GM12878 (cell line): Measurements from ENCODE around the gene FADS3. TPM values are rescaled to one million over a fixed set of nuclear protein-coding genes. Genes with fewer than 3 reads are reported as not detected.

Experiments
- ATAC-seq: fragments of 200-7000 bp; cut with Tn5 transposase; 3 replicates; pipeline ENCODE4 v1.9.1; 2020; ENCODE audit warnings: mild to moderate bottlenecking, moderate library complexity
- BruUV-seq: library from RNA; stranded (reverse); fragments of 400-500 nt; replicated peaks from 2 replicates; lab custom pipeline; 2021; lab: Mats Ljungman, UMichigan
- CTCF ChIA-PET: fragments of 300-600 bp; sonication (Branson Sonifier 250); formaldehyde crosslinking; extraction: SDS; loops from one replicate; lab custom pipeline; 2021; ENCODE audit warnings: inconsistent platforms; lab: Yijun Ruan, JAX
- POLR2A ChIA-PET: fragments of 350-600 bp; formaldehyde crosslinking; extraction: SDS; loops from one replicate; lab custom pipeline; 2021; ENCODE audit warnings: inconsistent platforms; lab: Charles Lee
- RAD21 ChIA-PET: fragments of 300-600 bp; sonication (Branson Sonifier 250); formaldehyde crosslinking; loops from one replicate; lab custom pipeline; 2023; ENCODE audit warnings: antibody characterized with exemption; ENCODE audit not compliant: unreplicated experiment; lab: Charles Lee
- SMC1A ChIA-PET: fragments of 300-600 bp; sonication (Branson Sonifier 250); formaldehyde crosslinking; loops from one replicate; lab custom pipeline; 2023; ENCODE audit not compliant: unreplicated experiment, uncharacterized antibody; lab: Charles Lee
- DNase-seq: peaks from one replicate; pipeline ENCODE4 v3.0.0-alpha.2; 2011; ENCODE audit warnings: low read depth, low spot score
- FAIRE-seq: peaks from 3 replicates; lab custom pipeline; 2011; peaks lifted over from hg19 to GRCh38; lab: Jason Lieb, UNC
- H2AFZ ChIP-seq: 2 replicates; pipeline ENCODE4 v1.6.0; 2011; ENCODE audit warnings: low read depth, low read length, control low read depth; ENCODE audit not compliant: control insufficient read depth
- H3K27ac ChIP-seq: 2 replicates; pipeline ENCODE4 v1.5.1; 2011; ENCODE audit warnings: control low read depth; ENCODE audit not compliant: control insufficient read depth, insufficient read depth
- H3K27me3 ChIP-seq, 2 experiments: replicated peaks in 1 of 2; 2 replicates each; pipeline versions ENCODE4 v1.6.0 to v1.6.1; 2011; ENCODE audit warnings: low read length in 1 of 2; ENCODE audit not compliant: control insufficient read depth in 2 of 2, insufficient read depth in 2 of 2
- H3K36me3 ChIP-seq, 2 experiments: 2 replicates each; pipeline ENCODE4 v1.5.1; 2011; ENCODE audit warnings: low read length in 1 of 2; ENCODE audit not compliant: control insufficient read depth in 2 of 2, insufficient read depth in 2 of 2
- H3K4me1 ChIP-seq: 2 replicates; pipeline ENCODE4 v1.6.1; 2011; ENCODE audit warnings: mild to moderate bottlenecking, low read length, moderate library complexity, mixed read lengths; ENCODE audit not compliant: control insufficient read depth, insufficient read depth
- H3K4me2 ChIP-seq: 2 replicates; pipeline ENCODE4 v1.6.0; 2011; ENCODE audit warnings: control low read depth; ENCODE audit not compliant: control insufficient read depth, insufficient read depth
- H3K4me3 ChIP-seq: fragments of 200-600 bp; sonication (generic); 2 replicates; pipeline ENCODE4 v1.5.1; 2016
- H3K79me2 ChIP-seq: 2 replicates; pipeline ENCODE4 v1.6.0; 2011; ENCODE audit warnings: low read length; ENCODE audit not compliant: control insufficient read depth, insufficient read depth
- H3K9ac ChIP-seq: 2 replicates; pipeline ENCODE4 v1.8.0; 2011; ENCODE audit warnings: low read length, control low read depth, mixed read lengths; ENCODE audit not compliant: control insufficient read depth, insufficient read depth
- H3K9me3 ChIP-seq: replicated peaks from 3 replicates; pipeline ENCODE4 v1.5.1; 2011; ENCODE audit warnings: mild to moderate bottlenecking, low read length; ENCODE audit not compliant: control insufficient read depth, insufficient read depth
- H4K20me1 ChIP-seq: 2 replicates; pipeline ENCODE4 v1.6.0; 2011; ENCODE audit not compliant: control insufficient read depth, insufficient read depth
- DPF2 ChIP-seq: fragments of 450-650 bp; IDR thresholded peaks from 2 replicates; pipeline ENCODE4 v1.6.1; 2017; ENCODE audit warnings: mild to moderate bottlenecking
- POLR2A ChIP-seq: IDR thresholded peaks from 2 replicates; pipeline ENCODE4 v1.6.1; 2011; ENCODE audit warnings: low read depth, mild to moderate bottlenecking, low read length
- SKIL ChIP-seq: fragments of 450-650 bp; IDR thresholded peaks from 2 replicates; pipeline ENCODE4 v1.6.1; 2017; ENCODE audit warnings: mild to moderate bottlenecking, low read depth, inconsistent platforms; ENCODE audit not compliant: poor library complexity, severe bottlenecking
- WGBS: methylation state at CpG from one replicate; pipeline ENCODE4 v1.1.6; 2016; ENCODE audit warnings: low lambda C conversion rate; ENCODE audit not compliant: insufficient replicate concordance, insufficient coverage; ENCODE audit errors: missing lambda C conversion rate; 5-methylcytosine and 5-hydroxymethylcytosine counted together
- in situ Hi-C: fragments of 300-500 bp; cut with MboI; formaldehyde crosslinking; loops from 9 replicates; pipeline ENCODE4 v1.14.3; 2018; ENCODE audit warnings: mixed read lengths
- intact Hi-C: fragments of 100-400 bp; cut with micrococcal nuclease; formaldehyde crosslinking; loops from one replicate; pipeline ENCODE4 v1.14.2; 2022; ENCODE audit not compliant: unreplicated experiment
- polyA plus RNA-seq, 11 experiments: library from polyadenylated mRNA; depleted of rRNA in 4 of 11; unstranded in 6 of 11; stranded (reverse) in 5 of 11; fragments of >200 nt; fragmentation: Nextera tagmentation in 4 of 11; fragmentation: Illumina TruSeq in 1 of 11; extraction: Ambion mirVana in 4 of 11; extraction: Trizol in 1 of 11; gene quantifications; 1 replicate in 1 of 11; 2 replicates in 10 of 11; pipeline versions ENCODE4 v1.2.1 to v1.2.3, GENCODE V29; 2011 to 2016; ENCODE audit warnings: inconsistent platforms in 2 of 11, missing spikeins in 2 of 11, low read depth in 1 of 11
- total RNA-seq, 4 experiments: library from RNA; depleted of rRNA in 3 of 4; stranded (reverse); fragments of >200 nt in 3 of 4; fragmentation: Illumina TruSeq in 1 of 4; extraction: Trizol in 1 of 4; gene quantifications; 2 replicates each; pipeline versions ENCODE4 v1.2.1 to v1.2.3, GENCODE V29; 2013 to 2021

FADS3 gene
- total and polyA plus RNA-seq, 10 of the 15 experiments (the other 5 are each of a cell fraction or from before 2014, with no cell fraction given), result 0.23 to 8.1 (median 4.2) TPM

- Histone ChIP-seq H3K79me2 (no peaks in the 10 kb centered on the region), H2AFZ (no peak overlapping the region), H3K9ac (no peak overlapping the region)
- RAD21 ChIA-PET, result no interaction called here
- 0 out of 2 replicates have a peak, but pooled peaks have one; percentile 9 for TF ChIP-seq POLR2A
- TF ChIP-seq DPF2, result no peak
- TF ChIP-seq, all 136 proteins: peak for 1
- Histone ChIP-seq H3K4me1 (no peaks in the 10 kb centered on the region), H3K27me3 (no peaks in the 10 kb centered on the region), H4K20me1 (no peaks in the 10 kb centered on the region), H3K4me2 (no peak overlapping the region), H3K36me3 (peaks cover 10 to 19% of the 10 kb centered on the region in 2 experiments), H3K9me3 (no peaks in the 10 kb centered on the region), H3K27ac (no peak overlapping the region), H3K4me3 (no peak overlapping the region)
- WGBS, result 81% methylated on average over 20 of the region's 20 CpGs
- POLR2A ChIA-PET, result no interaction called here
- ATAC-seq (no peak), DNase-seq (no peak), FAIRE-seq (no peak)
- in situ Hi-C loops (no loop called here), intact Hi-C loops (no loop called here)
- BruUV-seq, result no TSS peak
- SMC1A ChIA-PET, result interaction anchor here (0.7 kb wide), 1 partner anchor 41 kb away, joined by 3 read pairs; no protein-coding TSS in a partner anchor
- CTCF ChIA-PET, result no interaction called here
These were observed 26.2 kb downstream of the FADS3 start for GRCh38 chr11:61864814-61865775.

DNA sequence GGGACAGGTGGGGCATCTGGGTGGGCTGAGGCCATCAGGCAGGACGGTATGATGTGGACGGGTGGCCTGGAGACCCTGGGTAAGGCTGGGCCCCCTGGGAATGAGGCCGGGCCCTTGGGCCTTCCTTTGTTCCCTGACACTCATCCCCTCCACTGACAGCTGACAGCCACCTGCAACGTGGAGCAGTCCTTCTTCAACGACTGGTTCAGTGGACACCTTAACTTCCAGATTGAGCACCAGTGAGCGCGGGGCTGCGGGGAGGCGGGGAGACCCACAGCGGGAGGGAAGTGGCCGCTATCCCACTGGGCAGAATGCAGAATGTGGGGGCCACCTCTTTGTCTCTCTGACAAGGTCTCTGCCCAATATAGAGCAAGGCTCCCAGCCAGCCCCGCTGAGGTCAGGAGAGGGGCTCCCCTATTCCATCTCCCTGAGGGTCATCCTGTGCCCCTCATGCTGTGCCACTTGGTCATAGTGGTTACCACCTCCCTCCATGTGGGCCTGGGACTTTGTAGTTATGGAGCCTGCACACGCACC, 27.7 kb downstream of the FADS3 start:
- H3K9ac ChIP-seq, result no peak overlapping the region

More for the DNA sequence above, 27.7 kb downstream of the FADS3 start:
- ChIA-PET CTCF (no interaction called here), SMC1A (no interaction called here), POLR2A (no interaction called here), RAD21 (no interaction called here)
- DNase-seq (no peak), FAIRE-seq (no peak), ATAC-seq (no peak)
- Histone ChIP-seq H3K4me1 (no peaks in the 10 kb centered on the region), H4K20me1 (no peaks in the 10 kb centered on the region), H2AFZ (no peak overlapping the region), H3K4me3 (no peak overlapping the region), H3K4me2 (no peak overlapping the region), H3K27ac (no peak overlapping the region), H3K36me3 (peaks cover 18 to 21% of the 10 kb centered on the region in 2 experiments), H3K79me2 (no peaks in the 10 kb centered on the region), H3K9me3 (no peaks in the 10 kb centered on the region), H3K27me3 (no peaks in the 10 kb centered on the region)
- WGBS, result 67% methylated on average over 13 of the region's 13 CpGs
- no peak for TF ChIP-seq SKIL
- peak; percentile 13; the same call in 1 of the 2 replicates for TF ChIP-seq POLR2A
- in situ Hi-C loops (no loop called here), intact Hi-C loops (no loop called here)
- no TSS peak for BruUV-seq
